Tibial nerve (tissue), 4 donors: ENCODE measurements around the gene ARHGAP27. TPM values are rescaled to one million over a fixed set of nuclear protein-coding genes. Genes with fewer than 3 reads are reported as not detected.

Experiments
- DNase-seq, 2 donors: peaks; one replicate each; pipeline ENCODE4 v3.0.0-alpha.2; 2019; ENCODE audit warnings: low spot score in 2 of 2
- H3K27ac ChIP-seq, 4 donors: fragments of 200-600 bp; sonication (generic) in 3 of 4; one replicate each; pipeline ENCODE4 v1.5.1; 2017 to 2019; ENCODE audit warnings: mild to moderate bottlenecking in 1 of 4
- H3K27me3 ChIP-seq, 2 donors: fragments of 200-600 bp; sonication (generic) in 1 of 2; one replicate each; pipeline versions ENCODE4 v1.5.1 to v1.6.0; 2017 to 2019
- H3K36me3 ChIP-seq, 3 donors: fragments of 200-600 bp; sonication (generic); one replicate each; pipeline ENCODE4 v1.5.1; 2018 to 2019
- H3K4me1 ChIP-seq, 4 donors: fragments of 200-600 bp; sonication (generic) in 3 of 4; one replicate each; pipeline ENCODE4 v1.5.1; 2017 to 2019
- H3K4me3 ChIP-seq, 4 donors: fragments of 200-600 bp; sonication (generic) in 3 of 4; one replicate each; pipeline ENCODE4 v1.5.1; 2017 to 2019; ENCODE audit warnings: mild to moderate bottlenecking in 1 of 4, moderate library complexity in 1 of 4
- H3K9me3 ChIP-seq, 4 donors: fragments of 200-600 bp; sonication (generic) in 3 of 4; one replicate each; pipeline ENCODE4 v1.5.1; 2017 to 2019
- EP300 ChIP-seq, 2 donors: sonication (generic); formaldehyde crosslinking; IDR thresholded peaks; one replicate each; pipeline ENCODE4 v1.6.1; 2017; ENCODE audit warnings: antibody characterized with exemption in 2 of 2, mild to moderate bottlenecking in 1 of 2
- POLR2A ChIP-seq, 2 donors: fragments of 450-650 bp; IDR thresholded peaks; one replicate each; pipeline ENCODE4 v1.6.1; 2017; ENCODE audit warnings: antibody characterized with exemption in 2 of 2, mild to moderate bottlenecking in 2 of 2, moderate library complexity in 2 of 2
- WGBS, 2 donors: methylation state at CpG; one replicate each; pipeline ENCODE4 v1.1.5; 2018; 5-methylcytosine and 5-hydroxymethylcytosine counted together
- total RNA-seq, 4 donors: library from RNA; depleted of rRNA; stranded (reverse); fragments of >200 nt; gene quantifications; one replicate each; pipeline ENCODE4 v1.1.0, GENCODE V29; 2016
- TF ChIP-seq, protein P1 (sequence below), 5 experiments: fragments of 200-600 bp in 3 of 5; fragments of 450-650 bp in 2 of 5; sonication (generic) in 3 of 5; IDR thresholded peaks; one replicate each; pipeline ENCODE4 v1.5.1; 2016 to 2019; ENCODE audit warnings: antibody characterized with exemption in 5 of 5, mild to moderate bottlenecking in 3 of 5, moderate library complexity in 2 of 5

The ARHGAP27 gene
- total RNA-seq, 4 donors from 2014 or later: 18.4 to 36.3 (median 22.5) TPM

GRCh38 chr17:45367216-45367615 lies 65.5 kb downstream of the ARHGAP27 start:
- no peaks in the 10 kb centered on the region for H3K9me3 ChIP-seq
- peaks cover 0 to 22% (median 9%) of the 10 kb centered on the region in 4 donors for H3K4me1 ChIP-seq
- TF ChIP-seq, protein P1, sequence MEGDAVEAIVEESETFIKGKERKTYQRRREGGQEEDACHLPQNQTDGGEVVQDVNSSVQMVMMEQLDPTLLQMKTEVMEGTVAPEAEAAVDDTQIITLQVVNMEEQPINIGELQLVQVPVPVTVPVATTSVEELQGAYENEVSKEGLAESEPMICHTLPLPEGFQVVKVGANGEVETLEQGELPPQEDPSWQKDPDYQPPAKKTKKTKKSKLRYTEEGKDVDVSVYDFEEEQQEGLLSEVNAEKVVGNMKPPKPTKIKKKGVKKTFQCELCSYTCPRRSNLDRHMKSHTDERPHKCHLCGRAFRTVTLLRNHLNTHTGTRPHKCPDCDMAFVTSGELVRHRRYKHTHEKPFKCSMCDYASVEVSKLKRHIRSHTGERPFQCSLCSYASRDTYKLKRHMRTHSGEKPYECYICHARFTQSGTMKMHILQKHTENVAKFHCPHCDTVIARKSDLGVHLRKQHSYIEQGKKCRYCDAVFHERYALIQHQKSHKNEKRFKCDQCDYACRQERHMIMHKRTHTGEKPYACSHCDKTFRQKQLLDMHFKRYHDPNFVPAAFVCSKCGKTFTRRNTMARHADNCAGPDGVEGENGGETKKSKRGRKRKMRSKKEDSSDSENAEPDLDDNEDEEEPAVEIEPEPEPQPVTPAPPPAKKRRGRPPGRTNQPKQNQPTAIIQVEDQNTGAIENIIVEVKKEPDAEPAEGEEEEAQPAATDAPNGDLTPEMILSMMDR (IDR thresholded peaks at IDR 0.05): no peak
- no peak for TF ChIP-seq EP300 (IDR thresholded peaks at IDR 0.05)
- TF ChIP-seq POLR2A (IDR thresholded peaks at IDR 0.05): no peak
- WGBS, 2 donors: 90 to 91% methylated on average over 5 to 7 of the region's 7 CpGs
- no peaks in the 10 kb centered on the region for H3K36me3 ChIP-seq
- H3K27ac ChIP-seq: no peak overlapping the region
- H3K4me3 ChIP-seq: no peak overlapping the region
- no peaks in the 10 kb centered on the region for H3K27me3 ChIP-seq
- no peak for DNase-seq

DNA sequence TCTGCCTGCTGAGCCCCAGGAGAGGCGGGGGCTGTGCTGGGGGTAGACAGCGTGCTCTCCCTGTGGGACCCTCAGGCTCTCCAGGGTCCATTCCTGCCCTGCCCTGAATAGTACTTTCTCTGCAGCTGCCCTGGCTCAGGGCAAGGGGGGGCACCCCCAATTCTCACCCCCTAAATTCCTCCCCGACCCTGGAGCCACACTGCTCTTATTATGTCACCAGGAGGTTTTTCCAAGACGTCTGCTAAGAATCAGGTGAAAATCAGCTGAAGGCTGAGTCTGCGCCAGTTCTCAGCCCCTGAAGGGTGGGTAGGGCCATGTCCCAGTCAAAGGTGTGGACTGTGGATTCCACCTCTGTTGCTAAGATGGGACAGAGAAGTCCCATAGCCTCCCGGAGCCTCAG lies 66.0 kb downstream of the ARHGAP27 start:
- no peak overlapping the region for H3K4me3 ChIP-seq
- H3K9me3 ChIP-seq: no peaks in the 10 kb centered on the region
- DNase-seq: no peak
- peaks cover 0 to 17% (median 4%) of the 10 kb centered on the region in 4 donors for H3K4me1 ChIP-seq
- TF ChIP-seq EP300 (IDR thresholded peaks at IDR 0.05) (no peak), POLR2A (IDR thresholded peaks at IDR 0.05) (no peak)
- TF ChIP-seq, protein P1 (IDR thresholded peaks at IDR 0.05): no peak
- H3K36me3 ChIP-seq: no peaks in the 10 kb centered on the region
- H3K27ac ChIP-seq: no peak overlapping the region
- 85 to 86% methylated on average over 6 of the region's 6 CpGs for WGBS, 2 donors
- no peaks in the 10 kb centered on the region for H3K27me3 ChIP-seq

DNA sequence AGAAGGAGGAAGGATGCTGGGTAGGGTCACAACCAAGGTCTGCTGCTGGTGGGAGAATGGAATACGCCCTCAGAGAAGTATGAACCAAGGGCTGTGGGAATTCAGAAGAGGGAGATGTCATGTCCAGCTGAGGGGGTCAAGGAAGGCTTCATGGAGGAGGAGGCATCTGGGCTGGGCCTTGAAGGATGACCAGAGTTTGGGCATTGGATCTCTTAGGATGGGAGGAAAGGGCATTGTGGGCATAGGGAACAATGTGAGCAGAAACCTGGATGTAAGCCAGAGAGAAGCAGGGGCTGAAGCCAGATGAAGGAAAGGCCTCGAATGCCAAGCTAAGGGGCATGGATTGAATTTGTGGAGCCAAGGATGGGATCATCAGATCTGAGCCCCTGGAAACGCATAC lies 66.6 kb downstream of the ARHGAP27 start:
- DNase-seq: no peak

GRCh38 chr17:45364531-45365390 lies 67.9 kb downstream of the ARHGAP27 start:
- peaks cover 0 to 7% (median 0%) of the 10 kb centered on the region in 4 donors for H3K4me1 ChIP-seq
- TF ChIP-seq EP300 (IDR thresholded peaks at IDR 0.05) (no peak), POLR2A (IDR thresholded peaks at IDR 0.05) (no peak)
- TF ChIP-seq, protein P1 (IDR thresholded peaks at IDR 0.05): no peak
- WGBS, 2 donors: 66 to 68% methylated on average over 12 to 17 of the region's 17 CpGs
- no peak overlapping the region for H3K4me3 ChIP-seq
- H3K9me3 ChIP-seq: no peaks in the 10 kb centered on the region
- no peaks in the 10 kb centered on the region for H3K27me3 ChIP-seq
- no peaks in the 10 kb centered on the region for H3K36me3 ChIP-seq
- DNase-seq: peak in 1 of 2 donors; percentile 9
- no peak overlapping the region for H3K27ac ChIP-seq

More for the DNA sequence above, 66.6 kb downstream of the ARHGAP27 start:
- no peaks in the 10 kb centered on the region for H3K27me3 ChIP-seq
- peaks cover 0 to 10% (median under 1%) of the 10 kb centered on the region in 4 donors for H3K4me1 ChIP-seq
- H3K9me3 ChIP-seq: no peaks in the 10 kb centered on the region
- H3K36me3 ChIP-seq: no peaks in the 10 kb centered on the region
- TF ChIP-seq, protein P1 (IDR thresholded peaks at IDR 0.05): no peak
- TF ChIP-seq POLR2A (IDR thresholded peaks at IDR 0.05) (no peak), EP300 (IDR thresholded peaks at IDR 0.05) (no peak)
- no peak overlapping the region for H3K27ac ChIP-seq
- no peak overlapping the region for H3K4me3 ChIP-seq
- WGBS, 2 donors: 67 to 77% methylated on average over 3 of the region's 3 CpGs

DNA sequence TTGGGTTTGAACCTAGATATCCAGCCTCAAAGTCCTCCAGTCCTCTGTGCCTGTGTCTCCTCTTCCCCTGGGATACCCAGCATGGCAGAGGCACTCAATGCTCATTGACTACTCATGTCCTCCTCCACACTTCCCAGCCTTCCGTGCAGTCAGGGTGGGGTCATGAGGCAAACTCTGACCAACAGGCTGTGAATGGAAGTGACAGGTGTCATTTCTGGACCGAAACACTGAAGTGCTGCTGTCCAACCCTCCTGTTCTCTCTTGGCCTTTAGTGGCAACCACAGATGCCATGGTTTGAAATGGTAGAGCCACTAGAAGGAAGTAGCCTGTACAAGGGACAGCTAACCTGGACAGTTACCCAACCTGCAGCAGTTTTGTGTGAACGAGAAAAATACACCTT lies 69.2 kb downstream of the ARHGAP27 start:
- Histone ChIP-seq H3K9me3 (no peaks in the 10 kb centered on the region), H3K27me3 (no peaks in the 10 kb centered on the region), H3K4me1 (peaks cover 0 to 7% (median 0%) of the 10 kb centered on the region in 4 donors), H3K27ac (no peak overlapping the region), H3K36me3 (no peaks in the 10 kb centered on the region), H3K4me3 (no peak overlapping the region)
- TF ChIP-seq, protein P1 (IDR thresholded peaks at IDR 0.05): no peak
- no peak for TF ChIP-seq EP300 (IDR thresholded peaks at IDR 0.05)
- no peak for TF ChIP-seq POLR2A (IDR thresholded peaks at IDR 0.05)
- 90 to 91% methylated on average over 3 of the region's 3 CpGs for WGBS, 2 donors
- DNase-seq: peak in 1 of 2 donors; percentile 4
